ENCODE measurements around the gene CGB8. TPM values are rescaled to one million over a fixed set of nuclear protein-coding genes. Genes with fewer than 3 reads are reported as not detected.
A peak's percentile ranks its signal among the peaks of the same experiment; 100 is the strongest.
"Not testable (repeated sequence)": the region's sequence is repeated elsewhere in the genome, so short reads cannot be mapped to it uniquely, and the experiment has no call there.

CGB8 gene
- not detected for total RNA-seq

- DNase-seq (ENCODE audit: low spot score), result not testable (repeated sequence)
Measured at GRCh38 chr19:49049011-49049410, at the start of gene CGB8. TSS of gene CGB8 (minus strand) at chr19:49049111. CDS start at chr19:49048739, 372 bp downstream.

- DNase-seq (ENCODE audit: low spot score), result peak; percentile 75
Measured at GRCh38 chr19:49097453-49098288, 48.8 kb upstream of the CGB8 start.

- DNase-seq (ENCODE audit: low spot score), result no peak
Measured at GRCh38 chr19:49094505-49095482, 45.9 kb upstream of the CGB8 start.

- no peak for DNase-seq (ENCODE audit: low spot score)
Measured at GRCh38 chr19:49092686-49093085, 43.8 kb upstream of the CGB8 start.

GRCh38 chr19:49091391-49092038, 42.6 kb upstream of the CGB8 start:
- DNase-seq (ENCODE audit: low spot score), result no peak

GRCh38 chr19:49086296-49086695, 37.4 kb upstream of the CGB8 start:
- no peak for DNase-seq (ENCODE audit: low spot score)

GRCh38 chr19:49085868-49086232, 36.9 kb upstream of the CGB8 start:
- DNase-seq (ENCODE audit: low spot score), result no peak

GRCh38 chr19:49085020-49085867, 36.3 kb upstream of the CGB8 start, which contains the start of gene SNRNP70:
TSS of gene SNRNP70 (plus strand) at chr19:49085451. CDS start at chr19:49086415, 964 bp downstream.
- DNase-seq (ENCODE audit: low spot score), result peak; percentile 100

GRCh38 chr19:49084206-49085019, 35.5 kb upstream of the CGB8 start:
- no peak for DNase-seq (ENCODE audit: low spot score)

- DNase-seq (ENCODE audit: low spot score), result no peak
Measured at GRCh38 chr19:49081273-49081672, 32.4 kb upstream of the CGB8 start.

- DNase-seq (ENCODE audit: low spot score), result no peak
Measured at GRCh38 chr19:49080392-49080791, 31.5 kb upstream of the CGB8 start.

- peak; percentile 73 for DNase-seq (ENCODE audit: low spot score)
Measured at GRCh38 chr19:49074869-49075268, 26.0 kb upstream of the CGB8 start.

- no peak for DNase-seq (ENCODE audit: low spot score)
Measured at GRCh38 chr19:49073514-49074378, 24.8 kb upstream of the CGB8 start.

- no peak for DNase-seq (ENCODE audit: low spot score)
Measured at GRCh38 chr19:49071860-49072547, 23.1 kb upstream of the CGB8 start.

- no peak for DNase-seq (ENCODE audit: low spot score)
Measured at GRCh38 chr19:49070416-49070815, 21.5 kb upstream of the CGB8 start.

GRCh38 chr19:49069026-49069425, 20.1 kb upstream of the CGB8 start:
- no peak for DNase-seq (ENCODE audit: low spot score)

GRCh38 chr19:49067554-49067953, 18.6 kb upstream of the CGB8 start:
- no peak for DNase-seq (ENCODE audit: low spot score)

- DNase-seq (ENCODE audit: low spot score), result no peak
Measured at GRCh38 chr19:49065905-49066512, 17.1 kb upstream of the CGB8 start.
